Stomach smooth muscle (tissue), 2 donors: ENCODE data around the gene CCDC88A.
"Not testable (repeated sequence)": the region's sequence is repeated elsewhere in the genome, so short reads cannot be mapped to it uniquely, and the experiment has no call there.

Experiments used
- H3K27ac ChIP-seq: one replicate; pipeline ENCODE4 v1.7.0; 2013; ENCODE audit warnings: mild to moderate bottlenecking, low read length, inconsistent platforms
- H3K27me3 ChIP-seq, 2 donors: one replicate each; pipeline ENCODE4 v1.7.0; 2013; ENCODE audit warnings: low read length in 2 of 2; ENCODE audit not compliant: insufficient read depth in 2 of 2, control insufficient read depth in 1 of 2
- H3K36me3 ChIP-seq, 2 donors: one replicate each; pipeline ENCODE4 v1.7.0; 2013; ENCODE audit warnings: low read length in 2 of 2; ENCODE audit not compliant: control insufficient read depth in 2 of 2, insufficient read depth in 2 of 2
- H3K4me1 ChIP-seq: one replicate; pipeline ENCODE4 v1.7.0; 2013; ENCODE audit warnings: low read length; ENCODE audit not compliant: control insufficient read depth, insufficient read depth
- H3K4me3 ChIP-seq, 2 donors: one replicate each; pipeline ENCODE4 v1.7.0; 2013; ENCODE audit warnings: low read length in 2 of 2
- H3K9ac ChIP-seq, 2 donors: one replicate each; pipeline ENCODE4 v1.7.0; 2013; ENCODE audit warnings: low read length in 2 of 2, mild to moderate bottlenecking in 1 of 2
- H3K9me3 ChIP-seq, 2 donors: one replicate each; pipeline ENCODE4 v1.7.0; 2013; ENCODE audit warnings: low read length in 2 of 2; ENCODE audit not compliant: control insufficient read depth in 2 of 2
- donor health status: healthy.
- donor health status: Pancreatic carcinoma.

Gene CCDC88A

GRCh38 chr2:55442045-55442760, 22.5 kb upstream of the CCDC88A start:
- not testable (repeated sequence) for H3K9ac ChIP-seq, H3K27me3 ChIP-seq, H3K4me1 ChIP-seq, H3K9me3 ChIP-seq, H3K36me3 ChIP-seq, H3K27ac ChIP-seq, H3K4me3 ChIP-seq

GRCh38 chr2:55441280-55441892, 21.7 kb upstream of the CCDC88A start:
- Histone ChIP-seq H3K9me3 (no peaks in the 10 kb centered on the region), H3K9ac (no peak overlapping the region), H3K4me1 (no peaks in the 10 kb centered on the region), H3K27me3 (no peaks in the 10 kb centered on the region), H3K27ac (no peak overlapping the region), H3K36me3 (no peaks in the 10 kb centered on the region), H3K4me3 (no peak overlapping the region)

- no peaks in the 10 kb centered on the region for H3K36me3 ChIP-seq
Measured at GRCh38 chr2:55439101-55439397, 19.4 kb upstream of the CCDC88A start.

GRCh38 chr2:55438391-55439100, 18.9 kb upstream of the CCDC88A start:
- Histone ChIP-seq H3K9ac (no peak overlapping the region), H3K27me3 (no peaks in the 10 kb centered on the region), H3K9me3 (no peaks in the 10 kb centered on the region), H3K4me1 (no peaks in the 10 kb centered on the region), H3K36me3 (no peaks in the 10 kb centered on the region), H3K4me3 (no peak overlapping the region), H3K27ac (no peak overlapping the region)

More at GRCh38 chr2:55439101-55439397, 19.4 kb upstream of the CCDC88A start:
- H3K4me1 ChIP-seq = no peaks in the 10 kb centered on the region
- H3K27ac ChIP-seq = no peak overlapping the region
- no peaks in the 10 kb centered on the region for H3K27me3 ChIP-seq
- H3K9ac ChIP-seq = no peak overlapping the region
- no peaks in the 10 kb centered on the region for H3K9me3 ChIP-seq
- no peak overlapping the region for H3K4me3 ChIP-seq

GRCh38 chr2:55437515-55438390, 18.1 kb upstream of the CCDC88A start:
- H3K9ac ChIP-seq = no peak overlapping the region
- no peaks in the 10 kb centered on the region for H3K27me3 ChIP-seq
- no peaks in the 10 kb centered on the region for H3K36me3 ChIP-seq
- H3K4me3 ChIP-seq = no peak overlapping the region
- H3K4me1 ChIP-seq = no peaks in the 10 kb centered on the region
- H3K9me3 ChIP-seq = no peaks in the 10 kb centered on the region
- no peak overlapping the region for H3K27ac ChIP-seq

- Histone ChIP-seq H3K27ac (no peak overlapping the region), H3K27me3 (no peaks in the 10 kb centered on the region), H3K9ac (no peak overlapping the region), H3K36me3 (no peaks in the 10 kb centered on the region), H3K4me3 (no peak overlapping the region), H3K4me1 (no peaks in the 10 kb centered on the region), H3K9me3 (no peaks in the 10 kb centered on the region)
Measured at GRCh38 chr2:55431982-55432627, 12.4 kb upstream of the CCDC88A start.

- Histone ChIP-seq H3K9ac (no peak overlapping the region), H3K9me3 (no peaks in the 10 kb centered on the region), H3K4me1 (no peaks in the 10 kb centered on the region), H3K27ac (no peak overlapping the region), H3K27me3 (no peaks in the 10 kb centered on the region), H3K4me3 (no peak overlapping the region), H3K36me3 (no peaks in the 10 kb centered on the region)
Measured at GRCh38 chr2:55430211-55430975, 10.7 kb upstream of the CCDC88A start.

GRCh38 chr2:55428258-55428657, 8.6 kb upstream of the CCDC88A start:
- Histone ChIP-seq H3K9ac (no peak overlapping the region), H3K27me3 (no peaks in the 10 kb centered on the region), H3K36me3 (no peaks in the 10 kb centered on the region), H3K4me1 (no peaks in the 10 kb centered on the region), H3K9me3 (no peaks in the 10 kb centered on the region), H3K4me3 (no peak overlapping the region), H3K27ac (no peak overlapping the region)

GRCh38 chr2:55425431-55425831, 5.8 kb upstream of the CCDC88A start:
- no peaks in the 10 kb centered on the region for H3K36me3 ChIP-seq
- no peaks in the 10 kb centered on the region for H3K9me3 ChIP-seq
- H3K4me3 ChIP-seq = no peak overlapping the region
- no peaks in the 10 kb centered on the region for H3K4me1 ChIP-seq
- H3K9ac ChIP-seq = no peak overlapping the region
- H3K27me3 ChIP-seq = no peaks in the 10 kb centered on the region
- no peak overlapping the region for H3K27ac ChIP-seq
